Activated CD4-positive, alpha-beta T cell treated with anti-CD3 and anti-CD28 coated beads, Interleukin-2, amount 50 U/mL, for 1 hour (primary cell): ENCODE measurements around the gene CABP4.
A peak's percentile ranks its signal among the peaks of the same experiment; 100 is the strongest.

Experiments used
- DNase-seq: peaks from one replicate; pipeline ENCODE4 v3.0.0-alpha.2; 2020

Gene CABP4

DNA sequence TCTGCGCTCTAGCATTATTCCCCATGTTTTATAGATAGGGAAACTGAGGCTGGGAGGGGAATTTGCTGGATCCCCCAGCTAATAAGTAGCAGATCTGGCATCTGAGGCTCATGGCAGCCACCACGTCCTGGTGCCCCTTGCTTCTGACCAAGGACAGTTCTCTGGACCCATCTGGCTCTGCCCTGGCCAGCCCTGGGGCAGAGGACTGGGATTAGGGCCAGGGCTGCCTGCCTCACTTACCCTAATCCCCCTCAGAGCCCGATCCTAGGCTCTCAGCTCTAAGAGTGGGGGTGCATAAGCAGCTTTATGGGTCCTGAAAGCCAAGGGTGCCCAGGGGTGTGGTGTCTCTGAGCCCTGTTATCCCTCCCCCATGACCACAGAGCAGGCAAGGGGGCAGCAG, at the start of gene CABP4:
Gene CABP4, plus strand, starts transcription at position 301 of the 400 bp plus-strand sequence. Its CDS starts 70 bp downstream, at position 371.
- no peak for DNase-seq

DNA sequence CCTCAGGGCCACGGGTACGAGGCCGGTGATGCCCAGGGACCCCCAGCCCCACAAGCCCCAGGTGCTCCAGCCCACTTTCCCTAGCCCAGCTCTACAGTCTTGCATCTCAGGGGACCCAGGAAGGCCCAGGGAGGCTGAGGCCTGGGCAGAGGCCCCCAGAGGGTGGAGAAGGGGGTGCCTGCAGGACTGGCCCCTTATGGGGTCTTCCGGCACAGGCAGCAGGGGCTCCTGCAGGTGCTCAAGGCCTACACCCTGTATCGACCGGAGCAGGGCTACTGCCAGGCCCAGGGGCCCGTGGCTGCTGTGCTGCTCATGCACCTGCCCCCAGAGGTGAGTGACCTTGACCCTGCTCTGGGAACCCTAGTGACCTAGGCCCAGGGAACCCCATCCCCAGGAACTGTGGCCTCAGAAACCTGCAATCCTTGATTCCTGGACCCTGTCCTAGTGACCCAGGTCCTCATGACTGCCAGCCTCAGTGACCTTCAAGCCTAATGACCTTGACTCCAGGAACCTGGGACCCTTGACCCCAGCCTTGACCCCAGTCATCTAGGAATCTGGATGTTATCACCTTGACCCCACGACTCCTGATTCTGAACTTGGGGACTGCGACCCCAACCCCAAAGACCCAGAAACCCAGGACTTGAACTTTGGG, 49.3 kb upstream of the CABP4 start:
- no peak for DNase-seq

GRCh38 chr11:67406420-67406968, 48.7 kb upstream of the CABP4 start:
- DNase-seq, result no peak

- DNase-seq, result no peak
Measured at GRCh38 chr11:67406969-67407687, 48.0 kb upstream of the CABP4 start.

DNA sequence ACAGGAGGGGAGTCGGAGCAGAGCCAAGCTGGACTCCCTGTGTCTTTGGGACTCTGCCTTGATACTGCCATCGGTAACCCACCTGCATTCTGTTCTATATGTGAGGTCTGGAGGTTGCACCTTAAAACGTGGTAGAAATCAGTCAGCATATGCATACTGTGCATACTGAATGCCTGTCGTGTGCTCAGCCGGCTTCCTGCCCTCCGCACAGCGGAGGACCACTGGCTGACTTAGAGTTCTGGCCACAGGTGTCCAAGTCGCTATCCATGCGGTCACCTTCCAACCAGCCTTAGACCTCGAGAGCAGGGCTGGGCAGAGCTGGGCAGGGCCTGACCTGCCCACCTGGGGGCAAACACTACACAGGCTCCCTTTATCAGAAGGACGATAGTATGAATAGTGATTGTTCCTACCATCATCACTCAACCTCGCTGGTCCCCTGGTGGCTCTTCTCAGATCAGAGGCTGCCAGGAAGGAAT, 47.4 kb upstream of the CABP4 start:
- DNase-seq, result no peak

DNA sequence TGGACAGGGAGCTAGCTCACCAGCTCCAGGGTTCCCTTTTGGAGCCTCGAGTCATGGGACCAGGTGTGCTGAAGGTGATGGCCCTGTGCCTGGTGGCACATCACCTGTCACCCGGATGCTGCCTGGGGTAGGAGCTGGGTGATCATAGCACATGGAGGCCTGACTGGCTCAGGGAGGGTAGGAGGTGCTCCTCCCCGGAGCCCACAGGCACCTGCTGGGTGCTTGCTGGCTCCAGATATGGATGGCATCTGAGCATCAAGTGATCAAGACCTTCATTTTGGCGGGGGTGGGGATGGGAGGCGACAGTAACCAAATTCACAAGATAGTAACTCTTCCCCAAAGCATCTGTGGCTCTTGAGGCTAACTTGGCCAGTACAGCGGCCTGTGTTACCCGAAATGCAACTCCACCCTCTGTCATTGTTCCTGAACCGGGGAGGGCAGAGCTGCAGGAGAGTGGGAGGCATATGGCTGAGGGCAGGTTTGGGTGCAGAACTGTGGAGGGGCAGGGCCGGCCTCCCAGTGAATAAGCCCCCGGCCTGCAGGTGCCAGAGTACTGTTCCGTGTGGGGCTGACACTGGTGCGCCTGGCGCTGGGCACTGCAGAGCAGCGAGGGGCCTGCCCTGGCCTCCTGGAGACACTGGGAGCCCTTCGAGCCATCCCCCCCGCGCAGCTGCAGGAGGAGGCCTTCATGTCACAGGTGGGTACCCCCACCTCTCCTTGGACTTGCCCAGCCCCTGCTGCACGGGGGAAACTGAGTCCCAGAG, 46.5 kb upstream of the CABP4 start:
- no peak for DNase-seq

- peak; percentile 58 for DNase-seq
Measured at GRCh38 chr11:67409261-67409666, 45.9 kb upstream of the CABP4 start.

- no peak for DNase-seq
Measured at GRCh38 chr11:67409781-67410368, 45.3 kb upstream of the CABP4 start.

DNA sequence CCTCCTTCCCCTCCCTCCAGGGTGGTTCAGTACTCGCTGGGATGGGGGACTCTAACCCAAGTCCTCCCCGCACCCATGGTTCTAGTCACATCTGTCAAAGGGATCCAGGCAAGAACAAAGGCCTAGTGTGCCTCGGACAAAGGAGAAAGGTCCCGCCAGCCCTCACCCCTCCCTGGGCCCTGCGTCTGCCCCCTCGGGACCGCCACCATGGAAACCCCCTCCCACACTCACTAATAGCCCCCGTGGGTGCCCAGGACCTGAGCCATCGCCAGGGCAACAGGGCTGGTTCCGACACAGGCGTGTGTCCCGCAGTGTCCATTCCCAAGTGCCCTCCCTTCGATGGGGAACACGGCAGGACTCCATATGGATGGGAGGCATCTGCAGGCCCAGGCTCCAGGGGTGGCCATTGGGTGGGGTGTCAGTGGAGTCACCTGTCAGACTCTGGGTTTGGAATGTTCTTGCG, 44.8 kb upstream of the CABP4 start:
- DNase-seq, result no peak

GRCh38 chr11:67410984-67411784, 44.0 kb upstream of the CABP4 start:
- no peak for DNase-seq

GRCh38 chr11:67411785-67412152, 43.4 kb upstream of the CABP4 start:
- DNase-seq, result no peak

- no peak for DNase-seq
Measured at GRCh38 chr11:67412495-67413179, 42.5 kb upstream of the CABP4 start.

DNA sequence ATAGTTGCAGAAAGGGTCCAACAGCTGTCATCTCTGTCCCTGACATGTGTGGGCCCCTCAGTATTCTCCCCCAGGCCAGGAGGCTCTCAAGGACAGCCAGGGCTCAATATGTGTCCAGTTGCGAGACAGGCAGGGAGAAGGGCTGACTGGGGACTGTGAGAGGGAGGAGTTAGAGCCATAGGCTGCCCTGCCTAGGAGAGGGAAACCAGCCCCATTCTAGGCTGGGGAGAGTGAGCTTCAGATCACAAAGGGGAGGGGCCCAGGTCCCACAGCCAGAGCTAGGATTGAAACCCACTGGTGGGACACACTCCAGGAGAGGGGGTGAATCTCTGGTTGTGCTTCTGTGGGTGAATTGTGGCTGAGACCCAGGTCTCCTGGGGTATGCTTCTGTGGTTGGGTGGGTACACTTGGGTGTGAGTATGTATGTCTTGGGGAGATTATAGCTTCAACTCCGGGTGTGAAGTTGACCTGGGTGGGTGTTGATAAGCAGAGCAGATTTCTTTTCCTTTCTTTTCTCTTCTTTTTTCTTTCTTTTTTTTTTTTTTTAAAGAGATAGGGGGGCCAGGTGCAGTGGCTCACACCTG, 41.8 kb upstream of the CABP4 start:
- DNase-seq, result no peak

DNA sequence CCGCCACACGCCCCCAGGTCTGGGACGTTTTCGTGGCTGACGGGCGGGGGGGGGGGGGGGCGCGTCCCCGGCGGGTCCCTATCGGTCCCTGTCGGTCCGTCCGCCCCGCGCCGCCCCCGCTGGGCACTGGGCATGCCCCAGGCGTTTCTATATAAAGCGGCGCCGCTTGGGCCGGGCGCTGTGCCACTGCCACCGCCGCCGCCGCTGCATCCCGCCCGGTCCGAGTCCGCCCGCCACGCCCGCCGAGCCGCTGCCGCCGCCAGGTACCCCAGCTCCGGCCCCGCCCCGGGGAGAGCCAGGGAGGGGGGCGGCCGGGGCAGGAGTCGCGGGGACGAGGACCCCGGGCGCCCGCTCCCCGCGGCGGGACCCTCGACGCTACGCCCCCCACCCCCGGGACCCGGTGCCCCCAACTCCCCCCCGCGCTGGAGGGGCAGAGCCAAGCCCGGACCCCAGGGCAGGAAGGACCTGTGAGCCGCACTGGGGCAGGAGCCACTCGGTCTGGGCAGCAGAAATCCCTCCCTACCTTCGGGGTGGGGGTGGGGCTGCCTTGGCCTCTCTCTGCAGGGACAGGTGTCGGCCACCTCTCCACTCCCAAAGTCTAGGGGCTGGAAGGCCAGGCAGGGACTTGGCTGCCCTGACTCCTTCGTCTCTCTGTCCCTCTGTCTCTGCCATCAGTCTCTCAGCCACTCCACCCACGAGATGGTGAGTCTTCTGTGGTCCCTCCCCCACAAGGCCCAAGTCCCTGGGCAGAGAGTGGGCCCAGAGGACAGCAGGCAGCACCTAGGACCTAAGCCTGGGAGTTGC, 39.5 kb upstream of the CABP4 start, which contains the start of gene CARNS1:
Gene CARNS1, plus strand, starts transcription at position 178 of the 804 bp plus-strand sequence. Its CDS starts 522 bp downstream, at position 700.
- no peak for DNase-seq

GRCh38 chr11:67416416-67417335, 38.5 kb upstream of the CABP4 start:
- DNase-seq, result peak; percentile 82

DNA sequence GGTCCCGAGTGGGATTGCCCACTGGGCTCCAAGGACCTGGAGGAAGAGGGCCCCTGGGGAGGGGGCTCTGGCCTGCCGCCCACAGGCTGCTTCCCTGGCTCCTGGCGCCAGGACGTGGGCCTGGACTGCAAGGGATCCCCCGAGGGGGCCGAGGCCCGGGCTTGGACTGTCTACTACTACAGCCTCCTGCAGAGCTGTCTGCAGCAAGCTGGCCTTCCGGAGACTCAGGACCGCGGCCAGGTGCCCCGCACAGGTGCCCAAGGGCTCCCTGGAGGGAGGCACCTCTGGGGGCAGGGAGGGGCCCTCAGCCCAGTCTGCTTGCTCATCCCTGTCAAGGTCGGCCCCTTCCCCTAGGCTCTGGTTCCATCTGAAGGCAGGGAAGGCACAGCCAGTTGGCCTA, 37.7 kb upstream of the CABP4 start:
- no peak for DNase-seq

GRCh38 chr11:67418476-67419281, 36.5 kb upstream of the CABP4 start:
- DNase-seq, result no peak
